ENCODE data around the gene SHB. TPM values are rescaled to one million over a fixed set of nuclear protein-coding genes. Genes with fewer than 3 reads are reported as not detected.

Gene SHB
- total RNA-seq, 1 donor from 2014 or later: 3.1 TPM

DNA sequence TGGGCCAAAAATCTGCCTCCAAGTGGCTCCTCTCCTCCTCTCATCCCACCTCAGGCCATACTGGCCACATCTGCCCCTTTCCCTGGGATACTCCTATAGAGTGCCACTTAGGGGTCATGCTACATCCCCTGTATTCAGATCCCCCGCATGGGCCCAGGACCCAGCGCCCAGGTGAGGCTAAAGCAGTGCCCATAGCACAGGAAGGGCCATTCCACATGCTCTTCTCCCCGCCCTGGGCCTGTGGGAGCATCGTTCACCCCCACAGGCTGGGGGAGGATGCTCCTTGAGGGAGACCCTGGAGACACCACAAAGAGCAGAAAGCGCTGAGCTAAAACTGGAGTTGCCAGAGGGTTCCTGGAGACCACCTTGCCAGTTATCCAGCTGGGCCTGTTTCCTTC, 112.6 kb downstream of the SHB start:
- Histone ChIP-seq H3K4me3 (ENCODE audit: low read length in 3 of 3) (no peak overlapping the region), H3K4me1 (ENCODE audit: control insufficient read depth in 3 of 3, insufficient read depth in 3 of 3, low read length in 3 of 3) (peaks cover 9 to 29% (median 24%) of the 10 kb centered on the region in 3 donors), H3K9ac (ENCODE audit: low read depth in 1 of 3, low read length in 3 of 3) (no peak overlapping the region), H3K36me3 (ENCODE audit: control insufficient read depth in 3 of 3, insufficient read depth in 3 of 3, low read length in 3 of 3) (peaks cover 0 to 7% (median 2%) of the 10 kb centered on the region in 3 donors), H3K9me3 (ENCODE audit: control insufficient read depth in 3 of 3, low read length in 3 of 3) (no peaks in the 10 kb centered on the region), H3K27ac (ENCODE audit: low read depth, low read length) (no peak overlapping the region), H3K27me3 (ENCODE audit: control insufficient read depth in 3 of 3, insufficient read depth in 3 of 3, low read length in 3 of 3) (no peaks in the 10 kb centered on the region)

DNA sequence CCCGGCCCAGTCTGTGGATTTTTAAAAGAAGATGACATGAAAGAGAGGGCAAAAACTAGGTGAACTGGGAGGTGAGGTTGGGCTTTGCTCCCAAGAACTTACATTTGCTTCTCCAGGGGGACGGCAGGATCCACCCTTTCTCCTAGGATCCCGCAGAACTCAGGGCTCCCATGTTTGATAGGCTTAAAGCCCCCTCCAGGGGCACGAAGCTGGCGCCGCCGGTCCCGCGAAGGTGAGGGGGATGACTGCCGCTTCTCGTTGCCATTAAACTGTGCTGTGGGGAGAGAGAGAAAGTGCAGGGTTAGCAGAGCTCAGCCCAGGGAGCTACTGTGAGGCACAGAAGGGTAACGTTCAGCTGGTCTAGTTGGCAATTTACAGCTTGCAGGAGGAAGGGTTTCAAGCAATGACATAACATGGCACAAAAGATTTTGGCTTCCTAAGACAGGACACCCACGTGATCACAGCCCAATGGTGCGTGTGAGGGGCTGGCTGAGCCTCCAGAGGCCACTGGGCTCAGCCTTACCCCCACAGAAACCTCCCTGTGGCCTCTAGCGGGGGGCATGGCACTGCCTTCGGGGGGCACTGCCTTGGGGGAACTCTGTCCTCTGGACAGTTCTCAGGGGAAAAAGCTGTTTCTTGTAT, 113.1 kb downstream of the SHB start:
- Histone ChIP-seq H3K9me3 (ENCODE audit: control insufficient read depth in 3 of 3, low read length in 3 of 3) (no peaks in the 10 kb centered on the region), H3K9ac (ENCODE audit: low read depth in 1 of 3, low read length in 3 of 3) (no peak overlapping the region), H3K36me3 (ENCODE audit: control insufficient read depth in 3 of 3, insufficient read depth in 3 of 3, low read length in 3 of 3) (peaks cover 0 to 7% (median 2%) of the 10 kb centered on the region in 3 donors), H3K4me1 (ENCODE audit: control insufficient read depth in 3 of 3, insufficient read depth in 3 of 3, low read length in 3 of 3) (peaks cover 9 to 29% (median 25%) of the 10 kb centered on the region in 3 donors), H3K4me3 (ENCODE audit: low read length in 3 of 3) (no peak overlapping the region), H3K27ac (ENCODE audit: low read depth, low read length) (no peak overlapping the region), H3K27me3 (ENCODE audit: control insufficient read depth in 3 of 3, insufficient read depth in 3 of 3, low read length in 3 of 3) (no peaks in the 10 kb centered on the region)

DNA sequence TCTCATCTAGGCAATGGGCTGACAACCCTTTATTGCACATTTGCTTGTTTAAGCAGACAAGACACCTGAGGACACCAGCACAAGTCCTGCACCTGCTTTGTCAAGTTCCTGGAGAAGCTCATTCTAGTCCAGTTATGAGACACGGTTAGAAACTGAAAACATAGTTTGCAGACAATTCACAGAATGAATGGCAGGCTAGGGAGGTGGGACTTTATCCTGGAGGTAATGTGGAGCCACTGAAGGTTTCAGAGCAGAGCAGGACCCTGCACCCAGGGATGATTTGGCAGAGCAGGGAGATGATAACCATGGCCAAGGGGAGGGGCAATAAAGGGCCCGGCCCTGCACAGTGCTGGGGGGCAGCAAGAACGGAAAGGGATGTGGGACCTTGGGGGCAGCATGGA, 114.4 kb downstream of the SHB start:
- Histone ChIP-seq H3K27ac (ENCODE audit: low read depth, low read length) (peak overlapping the region; percentile 49), H3K9me3 (ENCODE audit: control insufficient read depth in 3 of 3, low read length in 3 of 3) (no peaks in the 10 kb centered on the region), H3K27me3 (ENCODE audit: control insufficient read depth in 3 of 3, insufficient read depth in 3 of 3, low read length in 3 of 3) (no peaks in the 10 kb centered on the region), H3K4me1 (ENCODE audit: control insufficient read depth in 3 of 3, insufficient read depth in 3 of 3, low read length in 3 of 3) (peaks cover 9 to 31% (median 25%) of the 10 kb centered on the region in 3 donors), H3K9ac (ENCODE audit: low read depth in 1 of 3, low read length in 3 of 3) (peak overlapping the region in 1 of 3 donors; percentile 72), H3K4me3 (ENCODE audit: low read length in 3 of 3) (no peak overlapping the region), H3K36me3 (ENCODE audit: control insufficient read depth in 3 of 3, insufficient read depth in 3 of 3, low read length in 3 of 3) (peaks cover 0 to 7% (median 4%) of the 10 kb centered on the region in 3 donors)

DNA sequence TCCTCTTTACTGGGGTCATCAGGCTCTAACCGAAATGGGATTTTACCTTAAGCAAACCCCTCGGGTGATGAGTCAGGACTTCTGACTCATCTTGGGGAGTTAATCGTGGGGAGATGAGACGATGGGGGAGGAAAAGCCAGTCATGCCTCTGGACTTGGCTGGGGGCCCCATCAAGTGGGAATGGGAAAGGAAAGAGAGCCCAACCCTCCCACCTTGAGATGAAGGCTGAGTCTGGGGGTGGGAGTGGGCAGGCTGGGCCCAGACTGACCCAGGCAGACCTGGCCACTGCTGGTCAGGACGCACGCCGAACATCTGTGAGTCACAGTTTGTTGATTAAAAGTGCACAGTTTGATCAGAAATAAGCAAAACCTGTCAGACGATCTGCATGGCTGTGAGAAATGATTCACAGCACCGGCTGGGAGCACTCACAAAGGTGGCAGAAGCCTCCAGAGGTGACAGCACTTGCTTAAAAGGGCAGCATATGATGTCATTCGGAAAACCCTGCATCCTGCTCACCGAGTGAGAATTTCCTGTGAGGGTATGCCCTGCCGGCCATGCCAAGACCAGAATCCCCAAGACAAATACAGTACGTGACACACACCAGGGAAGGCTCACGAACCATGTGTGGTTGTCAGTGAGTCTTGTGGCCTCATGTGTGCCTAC, 115.1 kb downstream of the SHB start:
- H3K36me3 ChIP-seq (ENCODE audit: control insufficient read depth in 3 of 3, insufficient read depth in 3 of 3, low read length in 3 of 3): peaks cover 0 to 7% (median 4%) of the 10 kb centered on the region in 3 donors
- no peaks in the 10 kb centered on the region for H3K27me3 ChIP-seq (ENCODE audit: control insufficient read depth in 3 of 3, insufficient read depth in 3 of 3, low read length in 3 of 3)
- peaks cover 9 to 31% (median 25%) of the 10 kb centered on the region in 3 donors for H3K4me1 ChIP-seq (ENCODE audit: control insufficient read depth in 3 of 3, insufficient read depth in 3 of 3, low read length in 3 of 3)
- H3K4me3 ChIP-seq (ENCODE audit: low read length in 3 of 3): no peak overlapping the region
- peak overlapping the region; percentile 49 for H3K27ac ChIP-seq (ENCODE audit: low read depth, low read length)
- H3K9me3 ChIP-seq (ENCODE audit: control insufficient read depth in 3 of 3, low read length in 3 of 3): no peaks in the 10 kb centered on the region
- H3K9ac ChIP-seq (ENCODE audit: low read depth in 1 of 3, low read length in 3 of 3): peak overlapping the region; percentile 10 to 72 (median 24)

DNA sequence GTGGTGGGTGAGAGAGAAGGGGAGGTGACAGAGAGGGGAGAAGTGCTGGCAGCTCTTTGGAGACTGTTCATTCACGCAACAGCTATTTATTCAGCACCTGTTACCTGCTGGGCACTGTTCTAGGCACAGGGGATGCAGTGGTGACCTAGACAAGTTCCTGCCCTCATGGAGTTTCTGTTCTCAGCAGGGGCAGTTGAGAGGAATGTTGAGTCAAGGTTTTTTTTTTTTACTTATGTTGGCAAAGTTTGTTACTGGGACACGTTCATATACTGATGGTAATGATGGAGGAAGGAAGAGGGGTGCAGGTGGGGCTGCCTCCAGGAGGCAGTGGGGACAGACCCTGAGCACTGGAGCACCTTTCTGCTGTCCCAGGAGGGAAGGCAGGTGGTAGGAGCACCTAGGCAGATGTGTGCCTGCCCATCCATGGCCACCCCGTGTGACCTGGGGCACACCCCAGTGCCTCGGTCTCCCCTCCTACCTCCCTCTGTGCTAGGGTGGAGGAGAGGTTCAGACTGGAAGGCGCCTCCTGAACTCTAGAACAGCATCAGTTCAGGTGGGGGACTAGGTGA, 115.7 kb downstream of the SHB start:
- peak overlapping the region in 2 of 3 donors; percentile 24 to 72 for H3K9ac ChIP-seq (ENCODE audit: low read depth in 1 of 3, low read length in 3 of 3)
- H3K4me1 ChIP-seq (ENCODE audit: control insufficient read depth in 3 of 3, insufficient read depth in 3 of 3, low read length in 3 of 3): peaks cover 9 to 28% (median 22%) of the 10 kb centered on the region in 3 donors
- peak overlapping the region; percentile 49 for H3K27ac ChIP-seq (ENCODE audit: low read depth, low read length)
- H3K27me3 ChIP-seq (ENCODE audit: control insufficient read depth in 3 of 3, insufficient read depth in 3 of 3, low read length in 3 of 3): no peaks in the 10 kb centered on the region
- H3K4me3 ChIP-seq (ENCODE audit: low read length in 3 of 3): no peak overlapping the region
- H3K9me3 ChIP-seq (ENCODE audit: control insufficient read depth in 3 of 3, low read length in 3 of 3): no peaks in the 10 kb centered on the region
- peaks cover 4 to 9% (median 6%) of the 10 kb centered on the region in 3 donors for H3K36me3 ChIP-seq (ENCODE audit: control insufficient read depth in 3 of 3, insufficient read depth in 3 of 3, low read length in 3 of 3)

DNA sequence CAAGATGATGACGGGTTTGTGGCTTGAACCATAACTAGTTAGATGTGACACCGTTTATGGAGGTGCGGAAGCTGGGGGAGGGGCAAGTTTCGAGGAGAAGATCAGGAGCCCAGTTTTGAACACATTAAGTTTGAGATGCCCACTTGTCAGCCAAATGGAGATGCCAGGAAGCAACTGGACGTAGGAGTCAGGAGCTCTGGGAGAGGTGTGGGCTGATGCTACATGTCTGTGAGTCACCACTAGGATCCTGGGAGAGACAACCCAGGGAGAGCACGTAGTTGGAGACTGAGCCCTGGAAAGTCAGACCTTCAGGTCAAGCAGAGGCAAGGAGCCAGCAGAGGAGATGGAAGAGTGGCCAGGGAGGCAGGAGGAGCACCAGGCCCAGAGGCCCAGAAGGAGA, 116.3 kb downstream of the SHB start:
- no peak overlapping the region for H3K27ac ChIP-seq (ENCODE audit: low read depth, low read length)
- H3K9ac ChIP-seq (ENCODE audit: low read depth in 1 of 3, low read length in 3 of 3): no peak overlapping the region
- H3K4me3 ChIP-seq (ENCODE audit: low read length in 3 of 3): no peak overlapping the region
- no peaks in the 10 kb centered on the region for H3K27me3 ChIP-seq (ENCODE audit: control insufficient read depth in 3 of 3, insufficient read depth in 3 of 3, low read length in 3 of 3)
- peaks cover 4 to 13% (median 8%) of the 10 kb centered on the region in 3 donors for H3K36me3 ChIP-seq (ENCODE audit: control insufficient read depth in 3 of 3, insufficient read depth in 3 of 3, low read length in 3 of 3)
- H3K9me3 ChIP-seq (ENCODE audit: control insufficient read depth in 3 of 3, low read length in 3 of 3): no peaks in the 10 kb centered on the region
- peaks cover 9 to 25% (median 22%) of the 10 kb centered on the region in 3 donors for H3K4me1 ChIP-seq (ENCODE audit: control insufficient read depth in 3 of 3, insufficient read depth in 3 of 3, low read length in 3 of 3)

DNA sequence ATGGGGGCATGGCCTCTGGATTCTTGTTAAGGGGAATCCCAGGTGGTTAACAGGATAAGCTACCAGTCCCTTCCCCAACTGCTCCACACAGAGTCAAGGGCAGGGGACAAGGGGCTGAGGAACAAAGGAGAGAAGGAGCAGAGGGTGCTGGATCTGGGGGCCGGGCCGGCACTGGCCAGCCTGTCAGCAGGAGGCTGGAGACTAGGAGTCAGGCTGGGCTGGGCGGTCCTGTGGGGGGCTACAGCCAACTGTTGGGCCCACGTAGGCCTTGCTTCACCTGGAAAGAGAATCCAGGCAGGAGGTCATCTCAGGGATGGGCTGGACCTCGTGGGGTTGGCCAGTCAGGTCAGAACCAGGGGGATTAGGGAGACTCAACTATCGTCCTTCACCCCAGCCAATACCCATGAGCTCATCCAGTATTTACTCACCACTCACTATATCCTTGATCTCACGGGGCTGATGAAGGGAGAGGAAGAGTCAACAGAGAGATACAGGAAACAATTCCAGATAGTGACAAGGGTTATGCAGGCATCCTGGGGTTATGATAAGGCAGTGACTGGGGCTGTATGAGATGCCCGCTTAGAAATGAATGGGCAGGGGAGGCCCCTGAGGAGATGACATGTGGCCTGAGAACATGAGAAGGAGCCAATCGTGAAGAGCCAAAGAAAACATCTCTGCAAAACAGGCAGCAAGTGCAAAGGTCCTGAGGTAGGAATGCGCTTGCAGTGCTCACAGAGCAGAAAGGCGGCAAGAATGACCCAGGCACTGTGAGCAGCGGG, 117.2 kb downstream of the SHB start:
- Histone ChIP-seq H3K4me1 (ENCODE audit: control insufficient read depth in 3 of 3, insufficient read depth in 3 of 3, low read length in 3 of 3) (peaks cover 9 to 25% (median 22%) of the 10 kb centered on the region in 3 donors), H3K4me3 (ENCODE audit: low read length in 3 of 3) (no peak overlapping the region), H3K27ac (ENCODE audit: low read depth, low read length) (no peak overlapping the region), H3K36me3 (ENCODE audit: control insufficient read depth in 3 of 3, insufficient read depth in 3 of 3, low read length in 3 of 3) (peaks cover 11 to 13% (median 12%) of the 10 kb centered on the region in 3 donors), H3K9me3 (ENCODE audit: control insufficient read depth in 3 of 3, low read length in 3 of 3) (no peaks in the 10 kb centered on the region), H3K9ac (ENCODE audit: low read depth in 1 of 3, low read length in 3 of 3) (no peak overlapping the region), H3K27me3 (ENCODE audit: control insufficient read depth in 3 of 3, insufficient read depth in 3 of 3, low read length in 3 of 3) (no peaks in the 10 kb centered on the region)

DNA sequence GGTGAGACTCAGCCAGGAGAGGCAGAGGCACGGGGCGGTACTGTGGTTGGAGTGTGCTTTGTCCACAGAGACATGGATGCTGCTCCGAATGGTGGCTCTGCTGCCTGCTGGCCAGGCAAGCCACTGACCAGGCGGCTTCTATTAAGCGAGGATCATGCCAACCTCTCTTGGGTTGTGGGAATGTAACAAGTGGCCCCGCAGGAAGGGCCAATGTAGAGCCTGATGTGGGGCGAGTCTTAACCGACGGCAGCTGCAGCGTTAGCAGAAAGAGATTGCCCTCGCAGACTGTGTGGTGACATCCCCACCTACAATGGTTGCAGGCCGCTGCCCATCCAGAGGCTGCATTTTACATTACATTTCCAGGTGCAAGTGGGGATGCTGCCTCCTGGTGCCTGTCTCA, 118.5 kb downstream of the SHB start:
- Histone ChIP-seq H3K27ac (ENCODE audit: low read depth, low read length) (no peak overlapping the region), H3K4me1 (ENCODE audit: control insufficient read depth in 3 of 3, insufficient read depth in 3 of 3, low read length in 3 of 3) (peaks cover 9 to 22% (median 19%) of the 10 kb centered on the region in 3 donors), H3K36me3 (ENCODE audit: control insufficient read depth in 3 of 3, insufficient read depth in 3 of 3, low read length in 3 of 3) (peaks cover 13 to 20% (median 18%) of the 10 kb centered on the region in 3 donors)

DNA sequence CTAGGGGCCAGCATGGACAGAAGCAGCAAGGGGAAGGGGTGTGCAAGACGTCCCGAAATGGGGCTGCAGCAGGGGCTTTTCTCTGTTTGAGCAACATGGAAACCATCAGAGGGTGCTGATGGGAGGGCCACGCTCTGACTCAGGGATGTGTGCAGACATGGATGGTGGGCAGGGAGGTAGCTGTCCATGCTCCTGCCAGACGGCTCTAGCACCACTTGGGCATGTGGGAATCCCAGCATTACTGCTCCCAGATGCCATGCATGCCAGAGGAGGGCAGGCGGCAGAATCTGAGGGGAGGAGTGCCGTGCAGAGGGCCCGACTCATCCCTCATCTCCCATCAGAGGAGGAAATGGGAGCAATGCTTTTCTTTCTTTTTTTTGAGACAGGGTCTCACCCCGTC, 119.5 kb downstream of the SHB start:
- no peaks in the 10 kb centered on the region for H3K9me3 ChIP-seq (ENCODE audit: control insufficient read depth in 3 of 3, low read length in 3 of 3)
- no peak overlapping the region for H3K4me3 ChIP-seq (ENCODE audit: low read length in 3 of 3)
- H3K27me3 ChIP-seq (ENCODE audit: control insufficient read depth in 3 of 3, insufficient read depth in 3 of 3, low read length in 3 of 3): no peaks in the 10 kb centered on the region
- no peak overlapping the region for H3K27ac ChIP-seq (ENCODE audit: low read depth, low read length)
- H3K4me1 ChIP-seq (ENCODE audit: control insufficient read depth in 3 of 3, insufficient read depth in 3 of 3, low read length in 3 of 3): peaks cover 9 to 18% (median 15%) of the 10 kb centered on the region in 3 donors
- no peak overlapping the region for H3K9ac ChIP-seq (ENCODE audit: low read depth in 1 of 3, low read length in 3 of 3)
- peaks cover 9 to 18% (median 18%) of the 10 kb centered on the region in 3 donors for H3K36me3 ChIP-seq (ENCODE audit: control insufficient read depth in 3 of 3, insufficient read depth in 3 of 3, low read length in 3 of 3)

More for the DNA sequence above, 118.5 kb downstream of the SHB start:
- no peak overlapping the region for H3K4me3 ChIP-seq (ENCODE audit: low read length in 3 of 3)
- H3K27me3 ChIP-seq (ENCODE audit: control insufficient read depth in 3 of 3, insufficient read depth in 3 of 3, low read length in 3 of 3): no peaks in the 10 kb centered on the region
- H3K9me3 ChIP-seq (ENCODE audit: control insufficient read depth in 3 of 3, low read length in 3 of 3): no peaks in the 10 kb centered on the region
- H3K9ac ChIP-seq (ENCODE audit: low read depth in 1 of 3, low read length in 3 of 3): no peak overlapping the region
